GM12875 (cell line): Measurements from ENCODE around the gene INSYN2A.

ENCODE experiments used
- H3K4me3 ChIP-seq: one replicate; pipeline ENCODE4 v1.5.1; 2011; ENCODE audit warnings: low read depth, low read length, control low read depth
- TF ChIP-seq, protein P1 (sequence below): IDR thresholded peaks from 2 replicates; pipeline ENCODE4 v1.5.1; 2011; ENCODE audit warnings: low read depth, mild to moderate bottlenecking, control low read depth, inconsistent platforms, low read length, moderate library complexity, borderline replicate concordance; ENCODE audit not compliant: insufficient read depth

INSYN2A gene

DNA sequence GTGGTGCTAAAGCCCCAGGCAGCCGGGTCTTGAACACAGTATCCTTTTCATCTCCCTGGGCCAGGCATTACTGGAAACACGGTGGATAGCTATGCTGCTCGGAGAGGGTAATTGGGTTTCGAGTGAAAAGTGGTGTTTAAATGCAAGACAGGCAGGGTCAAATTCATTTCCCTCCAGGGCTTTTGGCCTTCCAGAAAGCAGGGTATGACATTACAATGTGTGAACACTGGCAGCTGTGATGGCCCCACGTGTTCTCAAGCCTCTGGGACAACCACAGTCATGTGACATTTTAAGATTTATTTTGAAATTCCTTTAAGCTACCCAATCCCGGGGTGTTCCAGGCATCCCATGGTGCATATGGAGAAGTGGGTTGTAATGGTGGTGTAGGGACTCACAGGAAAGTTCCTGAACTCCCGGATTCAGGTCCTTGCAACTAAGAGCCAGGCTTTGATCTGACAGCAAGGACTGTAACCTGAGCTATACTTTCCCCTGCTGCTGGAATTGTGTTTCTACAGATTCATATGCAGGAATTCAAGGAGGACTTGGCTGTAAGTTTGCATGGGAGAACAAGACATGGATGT, 46.8 kb downstream of the INSYN2A start:
- TF ChIP-seq, protein P1, sequence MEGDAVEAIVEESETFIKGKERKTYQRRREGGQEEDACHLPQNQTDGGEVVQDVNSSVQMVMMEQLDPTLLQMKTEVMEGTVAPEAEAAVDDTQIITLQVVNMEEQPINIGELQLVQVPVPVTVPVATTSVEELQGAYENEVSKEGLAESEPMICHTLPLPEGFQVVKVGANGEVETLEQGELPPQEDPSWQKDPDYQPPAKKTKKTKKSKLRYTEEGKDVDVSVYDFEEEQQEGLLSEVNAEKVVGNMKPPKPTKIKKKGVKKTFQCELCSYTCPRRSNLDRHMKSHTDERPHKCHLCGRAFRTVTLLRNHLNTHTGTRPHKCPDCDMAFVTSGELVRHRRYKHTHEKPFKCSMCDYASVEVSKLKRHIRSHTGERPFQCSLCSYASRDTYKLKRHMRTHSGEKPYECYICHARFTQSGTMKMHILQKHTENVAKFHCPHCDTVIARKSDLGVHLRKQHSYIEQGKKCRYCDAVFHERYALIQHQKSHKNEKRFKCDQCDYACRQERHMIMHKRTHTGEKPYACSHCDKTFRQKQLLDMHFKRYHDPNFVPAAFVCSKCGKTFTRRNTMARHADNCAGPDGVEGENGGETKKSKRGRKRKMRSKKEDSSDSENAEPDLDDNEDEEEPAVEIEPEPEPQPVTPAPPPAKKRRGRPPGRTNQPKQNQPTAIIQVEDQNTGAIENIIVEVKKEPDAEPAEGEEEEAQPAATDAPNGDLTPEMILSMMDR = no peak
- H3K4me3 ChIP-seq = no peak overlapping the region

DNA sequence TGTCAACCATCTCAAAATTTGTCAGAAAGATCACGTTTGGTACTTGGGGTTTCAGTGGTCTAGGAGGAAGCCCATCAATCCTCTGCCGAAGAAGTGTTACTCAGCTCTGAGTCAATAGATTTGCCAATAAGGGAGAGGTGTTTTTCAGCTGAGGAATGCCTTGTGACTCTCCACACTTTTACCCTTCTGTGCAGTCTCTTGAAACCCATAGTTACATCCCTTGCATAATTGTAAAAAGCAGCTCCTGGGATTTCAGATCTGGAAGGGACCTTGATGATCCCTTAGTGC, 47.5 kb downstream of the INSYN2A start:
- TF ChIP-seq, protein P1 = no peak
- H3K4me3 ChIP-seq = no peak overlapping the region

DNA sequence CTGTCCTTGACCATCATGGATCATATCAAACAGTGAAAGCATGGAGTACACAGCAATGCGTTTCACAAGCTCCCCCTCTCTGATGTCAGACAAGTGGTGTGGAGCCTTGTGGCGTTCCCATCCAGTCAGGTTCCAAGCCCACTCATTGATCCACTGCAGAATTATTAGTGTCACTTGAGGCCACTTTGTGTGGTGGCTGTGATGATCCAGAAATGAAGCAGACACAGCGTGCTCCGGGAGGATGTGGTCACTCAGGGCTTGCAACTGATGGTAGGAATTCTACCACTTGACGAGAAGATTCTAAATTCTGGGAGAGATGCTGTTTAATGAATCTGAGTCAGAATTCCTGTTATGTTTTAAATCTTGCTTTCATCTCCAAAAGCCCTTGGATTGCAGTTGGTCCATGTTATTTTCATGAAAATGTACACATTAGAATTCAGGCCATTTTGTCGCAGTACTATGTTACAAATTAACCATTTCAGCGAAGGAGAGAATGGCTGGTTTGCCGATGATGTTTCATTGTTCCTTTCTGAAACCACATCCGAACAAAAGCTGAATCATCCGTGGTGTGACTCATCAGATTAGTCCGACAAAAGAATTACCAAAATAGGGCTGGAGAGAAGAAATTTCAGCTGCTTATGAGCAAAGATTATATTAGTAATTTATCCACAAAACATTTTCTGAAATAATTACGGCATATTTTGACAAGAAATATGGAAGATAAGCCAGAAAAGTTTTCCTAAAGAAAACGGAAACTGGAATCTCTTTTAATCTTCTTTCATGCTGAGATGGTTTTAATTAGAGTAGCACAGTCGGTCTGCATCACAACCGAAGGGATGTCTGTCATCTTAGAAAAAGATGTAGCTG, 48.1 kb downstream of the INSYN2A start:
- no peak overlapping the region for H3K4me3 ChIP-seq
- TF ChIP-seq, protein P1 = no peak

- TF ChIP-seq, protein P1 = no peak
- H3K4me3 ChIP-seq = no peak overlapping the region
Observed at GRCh38 chr10:127146661-127147060, 49.7 kb downstream of the INSYN2A start.
